T47D (cell line): ENCODE results near the gene AKAP6.

Experiments
- DNase-seq, 2 experiments: peaks; one replicate each; pipeline versions ENCODE4 v3.0.0 to v3.0.0-alpha.2; 2011 to 2012; ENCODE audit warnings: low read depth in 1 of 2, low spot score in 1 of 2
- JUND ChIP-seq: IDR thresholded peaks from 2 replicates; pipeline ENCODE4 v1.6.1; 2012; ENCODE audit warnings: low read depth
- in situ Hi-C: cut with HindIII; loops from 2 replicates; pipeline ENCODE4 v1.10.0; 2016; ENCODE audit warnings: low sequenced_read_pairs, low pct_unique_long_range_greater_than_20kb

AKAP6 gene

GRCh38 chr14:32611752-32612151 lies 282.7 kb downstream of the AKAP6 start:
- no peak for TF ChIP-seq JUND
- in situ Hi-C loops, result no loop called here
- no peak for DNase-seq

DNA sequence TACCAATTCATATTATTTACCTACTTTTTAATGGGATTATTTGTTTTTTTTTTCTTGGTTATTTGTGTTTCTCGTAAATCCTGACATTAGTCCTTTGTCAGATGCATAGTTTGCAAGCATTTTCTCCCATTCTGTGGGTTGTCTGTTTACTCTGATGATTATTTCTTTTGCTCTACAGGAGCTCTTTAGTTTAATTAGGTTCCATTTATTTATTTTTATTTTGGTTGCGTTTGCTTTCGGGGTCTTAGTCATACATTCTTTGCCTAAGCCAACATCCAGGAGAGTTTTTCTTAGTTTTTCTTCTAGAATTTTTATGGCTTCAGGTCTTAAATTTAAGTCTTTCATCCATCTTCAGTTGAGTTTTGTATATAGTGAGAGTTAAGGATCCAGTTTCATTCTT lies 289.9 kb downstream of the AKAP6 start:
- no peak for DNase-seq
- TF ChIP-seq JUND, result no peak
- in situ Hi-C loops, result no loop called here

DNA sequence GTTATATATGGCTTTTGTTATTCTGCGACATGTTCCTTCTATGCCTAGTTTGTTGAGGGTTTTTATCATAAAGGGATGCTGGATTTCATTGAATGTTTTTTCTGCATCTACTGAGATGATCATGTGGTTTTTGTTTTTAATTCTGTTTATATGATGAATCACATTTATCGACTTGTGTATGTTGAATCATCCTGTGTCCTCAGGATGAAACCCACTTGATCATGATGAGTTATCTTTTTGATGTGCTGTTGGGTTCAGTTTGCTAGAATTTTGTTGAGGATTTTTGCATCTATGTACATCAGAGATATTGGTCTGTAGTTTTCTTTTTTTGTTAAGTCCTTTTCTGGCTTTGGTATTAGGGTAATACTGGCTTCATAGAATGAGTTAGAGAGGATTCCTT lies 291.2 kb downstream of the AKAP6 start:
- in situ Hi-C loops, result no loop called here
- DNase-seq, result no peak

DNA sequence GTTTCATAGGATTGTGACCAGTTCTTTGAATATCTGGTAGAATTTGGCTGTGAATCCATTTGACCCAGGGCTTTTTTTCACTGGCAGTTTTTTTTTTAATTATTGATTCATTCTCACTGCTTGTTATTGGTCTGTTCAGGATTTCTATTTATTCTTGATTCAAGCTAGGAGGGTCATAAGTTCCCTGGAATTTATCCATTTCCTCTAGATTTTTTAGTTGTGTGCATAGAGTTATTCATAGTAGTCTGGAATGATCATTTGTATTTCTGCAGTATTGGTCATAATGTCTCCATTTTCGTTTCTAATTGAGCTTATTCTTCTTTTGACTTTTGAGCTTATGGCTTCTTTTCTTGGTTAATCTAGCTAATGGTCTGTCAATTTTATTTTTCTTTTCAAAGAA lies 291.6 kb downstream of the AKAP6 start:
- no peak for TF ChIP-seq JUND
- in situ Hi-C loops, result no loop called here
- DNase-seq, result no peak

More for the DNA sequence above, 291.2 kb downstream of the AKAP6 start:
- no peak for TF ChIP-seq JUND

DNA sequence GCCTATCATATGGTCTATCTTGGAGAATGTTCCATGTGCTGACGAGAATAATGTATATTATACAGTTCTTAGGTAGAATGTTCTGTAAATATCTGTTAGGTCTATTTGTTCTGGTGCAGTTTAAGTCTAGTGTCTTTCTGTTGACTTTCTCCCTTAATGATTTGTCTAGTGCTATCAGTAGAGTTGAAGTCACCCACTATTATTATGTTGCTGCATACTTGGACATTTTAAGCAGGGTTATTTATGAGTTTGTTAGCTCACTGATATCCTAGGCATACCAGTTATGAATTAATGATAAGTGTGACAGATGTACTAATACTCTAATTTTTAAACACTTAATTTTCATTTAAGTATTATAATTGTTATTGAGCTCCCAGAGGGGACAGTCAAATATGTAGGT lies 292.5 kb downstream of the AKAP6 start:
- DNase-seq, result no peak
- no peak for TF ChIP-seq JUND
- in situ Hi-C loops, result no loop called here

GRCh38 chr14:32622742-32623141 lies 293.6 kb downstream of the AKAP6 start:
- in situ Hi-C loops, result no loop called here
- DNase-seq, result no peak
- TF ChIP-seq JUND, result no peak

GRCh38 chr14:32623300-32624093 lies 294.4 kb downstream of the AKAP6 start:
- TF ChIP-seq JUND, result no peak
- no peak for DNase-seq
- in situ Hi-C loops, result no loop called here

DNA sequence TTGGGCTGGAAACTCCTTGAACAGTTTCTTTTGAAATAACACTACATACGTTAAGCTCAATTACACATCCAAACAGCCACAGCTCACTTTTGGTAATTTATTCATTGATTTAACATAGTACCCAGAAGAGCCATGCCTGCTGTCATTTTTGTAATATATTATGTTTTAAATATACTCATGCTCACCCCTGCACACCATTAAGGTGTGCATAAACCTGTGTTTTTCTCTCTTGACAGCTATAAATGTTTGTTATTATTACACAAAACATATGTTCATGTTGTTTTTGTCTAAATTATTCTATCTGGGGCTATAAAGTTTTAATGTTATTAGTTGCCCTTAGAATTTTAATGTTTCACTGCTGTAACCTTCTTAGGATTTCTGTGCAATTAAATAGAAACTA lies 296.1 kb downstream of the AKAP6 start:
- no peak for TF ChIP-seq JUND
- no peak for DNase-seq
- in situ Hi-C loops, result no loop called here

DNA sequence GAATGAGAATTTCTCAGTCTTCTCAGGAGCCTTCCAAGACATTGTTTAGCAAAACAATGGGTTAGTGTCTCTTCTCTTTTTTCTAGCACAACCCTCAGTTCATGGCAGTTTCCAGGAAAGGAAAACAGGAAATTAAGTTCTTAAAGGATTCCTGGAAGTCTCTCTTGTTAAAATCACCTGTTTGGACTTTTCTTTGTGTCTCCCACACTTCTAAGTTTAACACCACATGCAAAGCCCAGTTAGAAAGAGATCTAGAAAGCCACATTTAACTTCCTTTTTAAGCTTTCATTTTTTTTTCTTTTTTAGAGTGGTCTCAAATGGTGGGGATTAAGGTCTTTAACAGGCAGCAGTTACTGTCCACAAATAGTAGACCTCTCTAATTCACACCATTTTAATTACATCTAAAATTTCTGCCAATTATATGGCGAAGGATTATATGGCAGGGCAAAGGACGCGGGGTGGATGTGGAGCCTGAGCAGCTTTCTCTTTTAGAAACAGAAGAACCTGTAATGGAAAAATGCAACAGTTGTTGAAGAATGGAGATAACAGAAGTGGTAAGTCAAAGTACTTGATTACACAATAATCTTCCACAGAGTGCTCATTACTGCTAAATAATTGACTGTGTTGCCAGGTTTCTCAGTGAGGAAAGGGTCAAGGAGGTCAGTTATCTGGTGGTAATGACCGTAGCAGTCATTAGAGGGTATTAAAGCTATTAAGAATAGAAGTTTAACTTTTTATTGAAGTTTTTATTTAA lies 298.6 kb downstream of the AKAP6 start:
- in situ Hi-C loops, result no loop called here

DNA sequence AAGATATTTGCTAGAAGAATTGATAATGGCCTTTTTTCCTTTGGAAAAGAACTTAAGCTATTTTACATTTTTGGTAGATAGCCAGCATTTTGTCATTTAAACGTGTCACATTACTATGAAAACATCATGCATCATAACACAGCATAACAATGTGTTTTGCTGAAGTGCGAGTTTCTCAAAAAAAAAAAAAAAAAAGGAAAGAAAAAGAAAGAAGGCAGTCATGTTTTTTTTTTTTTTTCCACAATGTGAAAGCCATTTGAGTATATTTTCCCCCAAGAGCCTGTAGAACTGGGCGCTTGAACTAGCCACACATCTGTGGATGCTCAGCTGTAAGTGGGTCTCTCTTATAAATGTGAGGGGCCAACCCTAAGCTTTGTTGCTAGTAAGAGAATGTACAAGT lies 300.1 kb downstream of the AKAP6 start:
- DNase-seq, result no peak
- no peak for TF ChIP-seq JUND
- in situ Hi-C loops, result no loop called here

More for the DNA sequence above, 298.6 kb downstream of the AKAP6 start:
- no peak for TF ChIP-seq JUND
- no peak for DNase-seq

DNA sequence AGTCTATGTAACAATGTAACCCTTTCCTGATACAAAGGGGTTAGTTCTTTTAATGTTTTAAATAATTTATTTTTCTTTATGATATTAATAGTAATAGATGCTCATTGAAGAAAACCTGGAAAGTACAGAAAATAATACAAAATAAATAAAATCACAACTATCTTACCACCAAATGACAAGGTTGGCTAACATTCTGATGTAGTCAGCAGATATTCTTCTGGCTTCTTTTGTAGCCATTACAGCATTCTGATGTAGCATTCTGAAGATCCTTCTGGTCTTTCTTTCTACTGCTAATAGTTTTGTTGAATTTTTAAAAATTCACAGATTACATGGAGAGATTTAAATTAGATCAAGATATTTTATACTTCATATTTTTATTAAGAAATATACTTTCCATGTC lies 301.6 kb downstream of the AKAP6 start:
- in situ Hi-C loops, result no loop called here
- no peak for TF ChIP-seq JUND
- no peak for DNase-seq

DNA sequence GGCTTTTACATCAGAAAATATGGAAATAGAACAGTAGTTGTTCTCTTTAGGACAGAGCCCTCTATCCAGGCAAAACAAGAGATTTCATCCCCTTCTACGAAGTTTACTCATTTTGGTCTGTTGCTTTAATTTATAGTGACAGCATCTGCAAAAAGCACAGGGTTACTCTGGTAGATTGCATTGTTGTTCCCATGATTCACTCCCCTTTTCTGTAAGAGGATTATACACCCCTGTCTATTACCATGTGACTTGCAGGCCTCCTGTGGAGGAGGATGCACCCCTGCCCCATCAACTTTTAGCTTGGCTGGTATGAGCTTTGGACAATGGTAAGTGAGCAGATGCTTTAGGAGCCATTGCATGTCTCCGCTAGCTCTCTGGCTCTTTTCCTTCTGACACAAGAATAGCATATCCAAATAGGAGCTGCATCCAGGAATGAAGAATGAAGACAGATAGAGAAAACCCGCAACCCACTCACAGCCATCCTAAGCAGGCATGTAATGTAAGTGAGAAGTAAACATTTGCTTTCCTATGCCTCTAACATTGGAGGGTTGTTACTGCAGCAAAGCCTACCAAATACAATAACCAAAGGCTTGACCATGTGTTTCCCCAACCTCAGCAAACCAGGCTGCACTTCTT lies 304.2 kb downstream of the AKAP6 start:
- no peak for DNase-seq
- in situ Hi-C loops, result no loop called here
- no peak for TF ChIP-seq JUND

DNA sequence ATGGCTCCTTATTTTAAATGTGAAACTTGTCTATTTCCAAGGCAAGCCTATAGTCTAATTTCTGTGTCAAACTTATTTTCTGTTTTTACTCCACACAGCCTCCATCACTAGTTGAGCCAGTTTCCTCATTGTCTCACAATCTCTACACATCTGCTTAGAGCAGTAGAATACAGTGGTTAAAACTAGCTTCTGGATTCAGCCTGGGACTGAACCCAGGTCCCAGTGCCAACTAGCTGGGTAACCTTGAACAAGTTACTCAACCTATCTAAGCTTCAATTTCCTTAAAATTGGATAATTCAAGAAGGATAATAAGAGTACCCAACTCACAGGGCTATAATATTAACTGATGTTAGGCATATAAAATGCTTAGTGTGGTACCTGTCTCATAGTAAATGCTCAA lies 304.8 kb downstream of the AKAP6 start:
- no peak for DNase-seq
- no peak for TF ChIP-seq JUND
- in situ Hi-C loops, result no loop called here
